ENCODE data around the gene TREH.

- TF ChIP-seq, protein P1, sequence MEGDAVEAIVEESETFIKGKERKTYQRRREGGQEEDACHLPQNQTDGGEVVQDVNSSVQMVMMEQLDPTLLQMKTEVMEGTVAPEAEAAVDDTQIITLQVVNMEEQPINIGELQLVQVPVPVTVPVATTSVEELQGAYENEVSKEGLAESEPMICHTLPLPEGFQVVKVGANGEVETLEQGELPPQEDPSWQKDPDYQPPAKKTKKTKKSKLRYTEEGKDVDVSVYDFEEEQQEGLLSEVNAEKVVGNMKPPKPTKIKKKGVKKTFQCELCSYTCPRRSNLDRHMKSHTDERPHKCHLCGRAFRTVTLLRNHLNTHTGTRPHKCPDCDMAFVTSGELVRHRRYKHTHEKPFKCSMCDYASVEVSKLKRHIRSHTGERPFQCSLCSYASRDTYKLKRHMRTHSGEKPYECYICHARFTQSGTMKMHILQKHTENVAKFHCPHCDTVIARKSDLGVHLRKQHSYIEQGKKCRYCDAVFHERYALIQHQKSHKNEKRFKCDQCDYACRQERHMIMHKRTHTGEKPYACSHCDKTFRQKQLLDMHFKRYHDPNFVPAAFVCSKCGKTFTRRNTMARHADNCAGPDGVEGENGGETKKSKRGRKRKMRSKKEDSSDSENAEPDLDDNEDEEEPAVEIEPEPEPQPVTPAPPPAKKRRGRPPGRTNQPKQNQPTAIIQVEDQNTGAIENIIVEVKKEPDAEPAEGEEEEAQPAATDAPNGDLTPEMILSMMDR (conservative IDR thresholded peaks at IDR 0.05; ENCODE audit: low read depth, low read length) = no peak
- TF ChIP-seq EZH2 (IDR thresholded peaks at IDR 0.05; ENCODE audit: borderline replicate concordance, low read depth, low read length, poor library complexity, severe bottlenecking) = no peak
Observed at GRCh38 chr11:118715245-118715831, 35.9 kb upstream of the TREH start.

All from A673 (cell line).